8988T (cell line): ENCODE results near the gene CDH22.
A peak's percentile ranks its signal among the peaks of the same experiment; 100 is the strongest.

Source experiments
- DNase-seq: peaks from one replicate; pipeline ENCODE4 v3.0.0; 2011

Gene CDH22

GRCh38 chr20:46212252-46212651 lies 96.0 kb downstream of the CDH22 start:
- no peak for DNase-seq

DNA sequence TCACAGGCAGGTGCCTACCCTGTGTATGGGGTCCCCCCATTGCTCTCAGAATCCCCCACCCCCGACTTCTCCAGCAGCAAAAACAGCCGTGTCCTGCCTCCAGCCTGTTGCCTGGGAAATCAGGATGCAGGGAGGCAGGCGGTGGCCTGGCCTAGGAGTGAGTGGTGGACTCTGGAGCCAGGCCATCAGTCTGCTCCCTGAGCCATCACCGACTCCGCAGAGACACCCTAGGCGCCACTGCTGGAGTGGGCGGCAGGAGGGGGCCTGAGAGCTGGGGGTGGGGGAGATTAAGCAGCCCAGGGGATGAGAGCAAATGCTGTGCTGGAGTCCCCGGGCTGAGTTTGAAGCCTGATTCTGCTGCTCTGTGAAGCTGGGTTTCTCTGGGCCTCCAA lies 97.0 kb downstream of the CDH22 start:
- no peak for DNase-seq

GRCh38 chr20:46210672-46211330 lies 97.5 kb downstream of the CDH22 start:
- DNase-seq = no peak

GRCh38 chr20:46209930-46210671 lies 98.2 kb downstream of the CDH22 start:
- no peak for DNase-seq

GRCh38 chr20:46207793-46208192 lies 100.5 kb downstream of the CDH22 start:
- DNase-seq = no peak

GRCh38 chr20:46206992-46207549 lies 101.2 kb downstream of the CDH22 start:
- no peak for DNase-seq

DNA sequence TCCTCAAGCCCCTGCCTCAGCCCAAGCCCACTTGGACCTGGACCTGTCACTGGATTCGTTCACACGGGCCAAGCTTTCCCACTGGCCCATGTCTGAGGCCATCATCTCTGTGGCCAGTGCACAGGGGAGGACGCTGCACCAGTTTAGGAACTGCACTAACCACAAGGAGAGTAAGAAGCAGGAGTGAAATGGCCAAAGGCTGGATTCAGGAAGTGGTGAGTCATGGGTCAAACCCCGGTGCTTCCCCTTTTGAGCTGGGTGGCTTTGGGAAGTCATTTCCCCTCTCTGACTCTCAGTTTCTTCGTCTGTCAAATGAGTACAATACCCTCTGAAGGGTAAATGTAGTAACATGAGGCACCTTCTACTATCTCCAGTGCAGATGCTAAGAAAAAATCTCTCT lies 102.3 kb downstream of the CDH22 start:
- DNase-seq = peak; percentile 87

GRCh38 chr20:46205349-46205748 lies 102.9 kb downstream of the CDH22 start:
- no peak for DNase-seq

- DNase-seq = no peak
These were observed 103.6 kb downstream of the CDH22 start for GRCh38 chr20:46204594-46205186.

DNA sequence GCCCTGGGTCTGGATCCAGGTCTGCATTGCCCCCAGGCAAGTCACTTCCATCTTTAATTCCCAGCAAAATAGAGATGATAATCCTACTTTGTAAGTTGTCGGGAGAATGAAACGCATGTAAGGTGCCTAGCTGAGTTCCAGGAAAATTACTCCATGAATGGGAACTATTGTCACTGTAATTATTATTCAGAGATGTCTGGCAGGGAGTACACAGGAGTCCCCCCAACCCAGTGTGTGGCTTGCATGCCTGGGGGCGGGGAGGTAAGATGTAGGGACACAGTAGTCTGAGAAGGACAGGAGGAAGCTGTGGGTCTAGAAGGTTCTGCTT lies 104.8 kb downstream of the CDH22 start:
- no peak for DNase-seq

GRCh38 chr20:46202766-46203509 lies 105.4 kb downstream of the CDH22 start:
- no peak for DNase-seq

- DNase-seq = no peak
These were observed 107.4 kb downstream of the CDH22 start for GRCh38 chr20:46200582-46201570.

DNA sequence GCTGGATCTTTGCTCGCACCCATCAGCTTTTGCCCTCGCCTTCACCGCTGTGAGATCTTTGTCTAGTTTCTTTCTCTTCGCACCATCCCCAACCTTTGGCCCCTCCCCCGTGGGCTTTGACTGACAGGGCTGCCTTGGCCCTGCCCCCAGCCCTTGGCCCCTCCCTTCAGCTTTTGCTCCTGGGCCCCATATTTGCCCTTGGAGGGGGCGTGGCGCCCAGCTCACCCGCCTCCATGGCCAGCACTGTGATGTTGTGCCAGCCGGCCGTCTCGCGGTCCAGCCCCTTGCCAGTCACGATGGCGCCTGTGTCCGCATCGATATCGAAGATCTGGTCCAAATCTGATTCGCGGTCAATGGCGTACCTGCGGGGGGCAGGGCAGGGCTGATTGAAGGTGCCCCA lies 109.1 kb downstream of the CDH22 start:
- no peak for DNase-seq

GRCh38 chr20:46196990-46197389 lies 111.3 kb downstream of the CDH22 start:
- DNase-seq = no peak

DNA sequence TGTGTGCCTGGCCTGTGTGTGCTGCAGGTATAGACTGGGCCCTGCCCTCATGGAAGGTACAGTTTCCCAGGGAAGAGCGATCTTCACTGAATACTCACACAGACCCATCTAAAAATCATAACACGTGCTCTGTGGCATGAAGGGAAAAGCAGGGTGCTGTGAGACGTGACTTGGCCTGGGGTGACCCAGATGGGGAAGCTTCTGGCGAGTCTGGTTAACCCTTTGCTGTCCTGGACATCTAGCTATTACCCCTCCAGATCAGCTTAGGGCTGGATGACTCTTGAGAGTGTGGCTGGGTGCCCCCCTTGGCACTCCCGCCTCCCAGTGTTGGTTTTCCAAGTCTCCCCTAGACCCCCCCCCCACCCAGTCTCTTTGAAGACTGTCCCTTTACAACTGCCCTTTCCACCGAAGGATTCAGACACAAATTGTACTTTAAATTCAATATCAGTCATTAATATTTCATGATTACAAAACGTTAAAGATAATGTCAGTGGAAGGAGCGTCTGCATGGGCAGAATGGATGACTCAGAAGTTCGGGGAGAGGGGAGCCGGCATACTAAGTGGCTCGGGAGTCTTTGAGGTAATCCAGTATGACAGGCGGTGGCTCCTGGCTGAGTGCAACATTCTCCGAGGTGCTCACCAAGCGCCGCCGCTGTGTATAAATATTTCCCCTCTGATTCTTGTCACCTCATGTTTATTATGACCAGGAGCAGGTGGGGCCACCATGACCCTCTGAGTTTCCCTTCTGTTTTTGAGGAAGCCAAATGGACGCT lies 112.8 kb downstream of the CDH22 start:
- DNase-seq = no peak

DNA sequence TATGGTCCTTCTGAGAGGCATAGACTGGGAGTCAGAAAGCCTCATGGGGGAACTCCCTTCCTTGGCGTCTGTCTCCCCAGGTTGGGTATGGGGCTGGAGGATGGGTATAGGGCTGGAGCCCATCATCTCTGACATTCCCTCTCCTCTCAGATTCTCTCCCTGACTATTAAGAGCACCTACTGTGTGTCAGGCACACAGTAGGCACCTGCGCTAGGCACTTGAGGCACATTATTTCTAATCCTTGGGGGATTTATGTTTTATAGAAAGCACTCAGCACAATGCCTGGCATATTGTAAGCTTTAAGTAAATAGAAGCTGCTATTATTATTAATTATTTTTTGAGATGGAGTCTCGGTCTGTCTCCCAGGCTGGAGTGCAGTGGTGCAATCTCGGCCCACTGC lies 113.9 kb downstream of the CDH22 start:
- DNase-seq = no peak

- DNase-seq = no peak
These were observed 115.8 kb downstream of the CDH22 start for GRCh38 chr20:46192376-46192944.

DNA sequence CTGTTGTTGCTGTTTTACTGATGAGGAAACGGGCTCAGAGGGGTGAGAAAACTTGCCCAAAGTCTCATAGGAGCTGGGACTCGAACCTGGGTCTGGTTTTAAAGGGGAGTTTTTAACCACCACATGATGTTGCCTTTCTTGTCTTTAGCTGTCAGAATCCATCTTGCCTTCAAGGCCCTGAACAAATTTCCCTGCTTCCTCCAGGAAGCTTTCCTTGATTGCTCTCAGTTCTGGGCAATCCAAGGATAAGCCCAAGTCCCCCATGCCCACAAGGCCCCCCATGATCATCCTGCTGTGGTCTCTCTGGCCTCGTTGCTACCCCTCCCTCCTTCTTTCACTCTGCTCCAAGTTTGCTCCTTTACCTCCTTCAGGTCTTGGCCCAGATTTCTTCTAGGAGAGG lies 116.7 kb downstream of the CDH22 start:
- no peak for DNase-seq

DNA sequence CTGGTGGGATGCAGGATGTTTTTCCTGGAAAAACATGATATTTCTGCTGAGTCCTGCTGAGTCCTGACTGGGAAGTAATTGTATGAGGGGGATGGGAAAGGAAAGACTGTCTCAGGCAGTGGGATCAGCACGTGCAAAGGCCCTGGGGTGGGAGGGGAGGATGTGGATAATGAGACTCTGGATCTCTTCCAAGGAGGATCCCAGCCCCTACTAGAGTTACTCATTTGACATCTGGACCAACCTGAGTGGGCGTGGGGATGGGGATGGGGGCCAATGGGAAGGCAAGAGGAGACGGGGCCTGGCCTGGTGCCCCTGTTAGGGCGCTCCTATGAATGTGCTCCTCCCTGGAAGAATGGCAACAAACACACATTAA lies 117.1 kb downstream of the CDH22 start:
- no peak for DNase-seq

- DNase-seq = no peak
These were observed 117.7 kb downstream of the CDH22 start for GRCh38 chr20:46190478-46191167.
